Measurements from ENCODE around the gene BTN1A1. TPM values are rescaled to one million over a fixed set of nuclear protein-coding genes. Genes with fewer than 3 reads are reported as not detected.
A peak's percentile ranks its signal among the peaks of the same experiment; 100 is the strongest.

Gene BTN1A1
- total and polyA plus RNA-seq, 10 of the 15 experiments (the other 5 are each of a cell fraction or from before 2014, with no cell fraction given), result 0.05 to 2.2 (median 0.87) TPM

DNA sequence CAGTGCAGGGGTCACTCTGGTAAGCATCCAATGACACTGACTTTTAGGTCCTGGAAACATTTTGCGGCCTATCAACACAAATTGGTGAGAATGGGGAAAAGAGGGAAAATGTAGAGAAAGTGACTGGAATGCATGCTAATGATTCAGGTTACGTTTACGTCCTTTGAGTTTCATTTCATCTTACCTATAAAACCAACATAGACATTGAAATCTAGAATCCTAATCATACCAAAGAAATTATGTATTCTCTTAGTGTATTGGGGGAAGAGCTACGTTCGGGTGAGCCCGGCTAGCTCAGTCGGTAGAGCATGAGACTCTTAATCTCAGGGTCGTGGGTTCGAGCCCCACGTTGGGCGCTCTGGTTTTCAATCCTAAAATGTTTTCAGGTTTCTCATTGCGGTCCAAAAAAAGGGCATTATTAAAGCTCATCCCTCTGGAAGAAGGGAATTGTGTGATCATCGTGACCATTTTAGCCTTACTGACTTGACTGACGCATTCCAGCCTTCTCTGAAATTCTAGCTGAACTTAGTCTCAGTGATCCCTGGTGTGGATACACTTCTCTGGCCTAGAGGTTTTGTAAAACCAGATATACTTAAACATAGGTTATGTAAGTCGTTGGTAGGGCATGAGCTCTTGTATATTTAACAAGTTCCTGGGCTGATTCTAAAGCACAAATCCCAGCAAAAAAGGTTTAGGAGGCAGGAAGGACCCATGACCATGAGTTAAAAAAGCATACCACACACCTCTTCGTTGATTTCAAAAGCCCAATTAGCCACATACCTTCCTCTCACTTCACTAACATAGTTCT lies 56.4 kb downstream of the BTN1A1 start (continued):
- TF ChIP-seq PAX5 (IDR thresholded peaks at IDR 0.05; ENCODE audit: borderline replicate concordance, low read depth, low read length) (no peak), POU2F2 (IDR thresholded peaks at IDR 0.05; ENCODE audit: borderline replicate concordance, low read depth, low read length) (no peak), ATF3 (IDR thresholded peaks at IDR 0.05; ENCODE audit: borderline replicate concordance, extremely low read depth, low read depth, low read length) (no peak), IKZF1 (conservative IDR thresholded peaks at IDR 0.05) (peak; percentile 78), STAT3 (IDR thresholded peaks at IDR 0.05; ENCODE audit: low read depth, low read length) (no peak), JUNB (IDR thresholded peaks at IDR 0.05) (no peak), HDAC6 (IDR thresholded peaks at IDR 0.05; ENCODE audit: unreplicated experiment) (no peak), TCF12 (IDR thresholded peaks at IDR 0.05; ENCODE audit: low read depth, low read length) (no peak), ASH2L (IDR thresholded peaks at IDR 0.05; ENCODE audit: borderline replicate concordance, low read depth) (no peak), RELA (IDR thresholded peaks at IDR 0.05; ENCODE audit: borderline replicate concordance, partially characterized antibody) (no peak), REST (IDR thresholded peaks at IDR 0.05; ENCODE audit: low read depth, low read length) (no peak), RFX5 (IDR thresholded peaks at IDR 0.05; ENCODE audit: low read depth, low read length) (no peak), IRF3 (IDR thresholded peaks at IDR 0.05) (no peak), BCL11A (IDR thresholded peaks at IDR 0.05; ENCODE audit: low read depth, low read length) (no peak)
- TF ChIP-seq, protein P1, sequence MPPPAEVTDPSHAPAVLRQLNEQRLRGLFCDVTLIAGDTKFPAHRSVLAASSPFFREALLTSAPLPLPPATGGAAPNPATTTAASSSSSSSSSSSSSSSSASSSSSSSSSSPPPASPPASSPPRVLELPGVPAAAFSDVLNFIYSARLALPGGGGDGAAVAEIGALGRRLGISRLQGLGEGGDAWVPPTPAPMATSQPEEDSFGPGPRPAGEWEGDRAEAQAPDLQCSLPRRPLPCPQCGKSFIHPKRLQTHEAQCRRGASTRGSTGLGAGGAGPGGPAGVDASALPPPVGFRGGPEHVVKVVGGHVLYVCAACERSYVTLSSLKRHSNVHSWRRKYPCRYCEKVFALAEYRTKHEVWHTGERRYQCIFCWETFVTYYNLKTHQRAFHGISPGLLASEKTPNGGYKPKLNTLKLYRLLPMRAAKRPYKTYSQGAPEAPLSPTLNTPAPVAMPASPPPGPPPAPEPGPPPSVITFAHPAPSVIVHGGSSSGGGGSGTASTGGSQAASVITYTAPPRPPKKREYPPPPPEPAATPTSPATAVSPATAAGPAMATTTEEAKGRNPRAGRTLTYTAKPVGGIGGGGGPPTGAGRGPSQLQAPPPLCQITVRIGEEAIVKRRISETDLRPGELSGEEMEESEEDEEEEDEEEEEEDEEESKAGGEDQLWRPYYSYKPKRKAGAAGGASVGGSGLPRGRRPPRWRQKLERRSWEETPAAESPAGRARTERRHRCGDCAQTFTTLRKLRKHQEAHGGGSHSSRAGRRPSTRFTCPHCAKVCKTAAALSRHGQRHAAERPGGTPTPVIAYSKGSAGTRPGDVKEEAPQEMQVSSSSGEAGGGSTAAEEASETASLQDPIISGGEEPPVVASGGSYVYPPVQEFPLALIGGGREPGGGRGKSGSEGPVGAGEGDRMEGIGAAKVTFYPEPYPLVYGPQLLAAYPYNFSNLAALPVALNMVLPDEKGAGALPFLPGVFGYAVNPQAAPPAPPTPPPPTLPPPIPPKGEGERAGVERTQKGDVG (CRISPR knock-in tag; IDR thresholded peaks at IDR 0.05), result no peak
- TF ChIP-seq, protein P2, sequence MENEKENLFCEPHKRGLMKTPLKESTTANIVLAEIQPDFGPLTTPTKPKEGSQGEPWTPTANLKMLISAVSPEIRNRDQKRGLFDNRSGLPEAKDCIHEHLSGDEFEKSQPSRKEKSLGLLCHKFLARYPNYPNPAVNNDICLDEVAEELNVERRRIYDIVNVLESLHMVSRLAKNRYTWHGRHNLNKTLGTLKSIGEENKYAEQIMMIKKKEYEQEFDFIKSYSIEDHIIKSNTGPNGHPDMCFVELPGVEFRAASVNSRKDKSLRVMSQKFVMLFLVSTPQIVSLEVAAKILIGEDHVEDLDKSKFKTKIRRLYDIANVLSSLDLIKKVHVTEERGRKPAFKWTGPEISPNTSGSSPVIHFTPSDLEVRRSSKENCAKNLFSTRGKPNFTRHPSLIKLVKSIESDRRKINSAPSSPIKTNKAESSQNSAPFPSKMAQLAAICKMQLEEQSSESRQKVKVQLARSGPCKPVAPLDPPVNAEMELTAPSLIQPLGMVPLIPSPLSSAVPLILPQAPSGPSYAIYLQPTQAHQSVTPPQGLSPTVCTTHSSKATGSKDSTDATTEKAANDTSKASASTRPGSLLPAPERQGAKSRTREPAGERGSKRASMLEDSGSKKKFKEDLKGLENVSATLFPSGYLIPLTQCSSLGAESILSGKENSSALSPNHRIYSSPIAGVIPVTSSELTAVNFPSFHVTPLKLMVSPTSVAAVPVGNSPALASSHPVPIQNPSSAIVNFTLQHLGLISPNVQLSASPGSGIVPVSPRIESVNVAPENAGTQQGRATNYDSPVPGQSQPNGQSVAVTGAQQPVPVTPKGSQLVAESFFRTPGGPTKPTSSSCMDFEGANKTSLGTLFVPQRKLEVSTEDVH (IDR thresholded peaks at IDR 0.05; ENCODE audit: low read depth, partially characterized antibody), result no peak
- TF ChIP-seq, protein P3, sequence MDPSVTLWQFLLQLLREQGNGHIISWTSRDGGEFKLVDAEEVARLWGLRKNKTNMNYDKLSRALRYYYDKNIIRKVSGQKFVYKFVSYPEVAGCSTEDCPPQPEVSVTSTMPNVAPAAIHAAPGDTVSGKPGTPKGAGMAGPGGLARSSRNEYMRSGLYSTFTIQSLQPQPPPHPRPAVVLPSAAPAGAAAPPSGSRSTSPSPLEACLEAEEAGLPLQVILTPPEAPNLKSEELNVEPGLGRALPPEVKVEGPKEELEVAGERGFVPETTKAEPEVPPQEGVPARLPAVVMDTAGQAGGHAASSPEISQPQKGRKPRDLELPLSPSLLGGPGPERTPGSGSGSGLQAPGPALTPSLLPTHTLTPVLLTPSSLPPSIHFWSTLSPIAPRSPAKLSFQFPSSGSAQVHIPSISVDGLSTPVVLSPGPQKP (IDR thresholded peaks at IDR 0.05; ENCODE audit: low read depth, low read length), result no peak

All from GM12878 (cell line).